Stimulated activated naive CD8-positive, alpha-beta T cell treated with anti-CD3 and anti-CD28 coated beads, Interleukin-15, Interleukin-2, amounts not matched to agents 100 ng/mL and 50 ng/mL, for 24 hours (primary cell): ENCODE data around the gene SLF1.

Experiments
- H3K27ac Mint-ChIP-seq: one replicate; pipeline ENCODE4 v1.8.0; 2021; ENCODE audit warnings: mild to moderate bottlenecking, mixed read lengths
- H3K27me3 Mint-ChIP-seq: one replicate; pipeline ENCODE4 v1.8.0; 2021; ENCODE audit warnings: mixed read lengths
- H3K36me3 Mint-ChIP-seq: one replicate; pipeline ENCODE4 v1.8.0; 2021; ENCODE audit warnings: low read depth, mixed read lengths
- H3K4me1 Mint-ChIP-seq: one replicate; pipeline ENCODE4 v1.8.0; 2021; ENCODE audit warnings: low read depth, mixed read lengths
- H3K4me3 Mint-ChIP-seq: one replicate; pipeline ENCODE4 v1.8.0; 2021; ENCODE audit warnings: mild to moderate bottlenecking, mixed read lengths
- H3K9me3 Mint-ChIP-seq: one replicate; pipeline ENCODE4 v1.8.0; 2021; ENCODE audit warnings: mixed read lengths

Gene SLF1

GRCh38 chr5:94627191-94627590, 8.7 kb downstream of the SLF1 start:
- peaks cover 19% of the 10 kb centered on the region for H3K4me1 Mint-ChIP-seq
- H3K4me3 Mint-ChIP-seq: no peak overlapping the region
- H3K36me3 Mint-ChIP-seq: peaks cover 32% of the 10 kb centered on the region

DNA sequence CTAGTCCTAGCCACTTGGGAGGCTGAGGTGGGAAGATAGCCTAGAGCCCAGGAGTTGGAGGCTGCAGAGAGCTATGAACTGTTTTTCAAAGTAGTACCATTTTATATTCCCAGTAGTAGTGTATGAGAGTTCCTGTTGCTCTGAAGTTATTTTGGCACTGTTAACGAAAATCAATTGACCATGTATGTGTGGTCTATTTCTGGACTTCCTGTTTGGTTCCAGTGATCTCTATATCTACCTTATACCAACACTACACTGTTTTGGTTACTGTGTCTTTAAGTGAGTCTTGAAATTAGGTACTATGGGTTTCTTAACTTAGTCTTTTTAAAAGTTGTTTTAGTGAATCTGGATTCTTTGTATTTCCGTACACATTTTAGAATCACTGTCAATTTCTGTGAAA, 13.6 kb downstream of the SLF1 start:
- Mint-ChIP-seq H3K9me3 (peaks cover 2% of the 10 kb centered on the region), H3K27ac (no peak overlapping the region), H3K4me1 (peaks cover 22% of the 10 kb centered on the region), H3K27me3 (no peaks in the 10 kb centered on the region), H3K4me3 (no peak overlapping the region), H3K36me3 (peaks cover 69% of the 10 kb centered on the region)

More at GRCh38 chr5:94627191-94627590, 8.7 kb downstream of the SLF1 start:
- Mint-ChIP-seq H3K9me3 (no peaks in the 10 kb centered on the region), H3K27ac (no peak overlapping the region), H3K27me3 (no peaks in the 10 kb centered on the region)

DNA sequence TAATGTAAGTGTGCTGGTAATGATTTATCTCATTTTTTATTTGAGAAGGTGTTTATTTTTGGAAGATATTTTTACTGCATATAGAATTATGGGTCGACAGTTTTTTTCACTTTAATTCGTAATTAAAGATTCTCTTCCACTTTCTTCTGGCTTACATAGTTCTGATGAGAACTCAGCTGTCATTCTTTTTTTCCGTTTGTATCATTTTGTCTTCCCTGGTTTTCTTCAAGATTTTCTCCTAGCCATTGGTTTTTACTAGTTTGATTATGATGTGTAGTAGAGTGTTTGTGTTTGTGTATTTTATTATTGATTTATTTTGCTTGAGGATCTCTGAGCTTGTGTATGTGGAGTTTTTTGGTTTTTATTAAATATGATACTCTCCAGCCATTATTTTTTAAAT, 21.7 kb downstream of the SLF1 start:
- Mint-ChIP-seq H3K36me3 (peaks cover 87% of the 10 kb centered on the region), H3K4me3 (no peak overlapping the region), H3K27me3 (no peaks in the 10 kb centered on the region), H3K27ac (no peak overlapping the region), H3K9me3 (peaks cover 16% of the 10 kb centered on the region), H3K4me1 (peaks cover 9% of the 10 kb centered on the region)

DNA sequence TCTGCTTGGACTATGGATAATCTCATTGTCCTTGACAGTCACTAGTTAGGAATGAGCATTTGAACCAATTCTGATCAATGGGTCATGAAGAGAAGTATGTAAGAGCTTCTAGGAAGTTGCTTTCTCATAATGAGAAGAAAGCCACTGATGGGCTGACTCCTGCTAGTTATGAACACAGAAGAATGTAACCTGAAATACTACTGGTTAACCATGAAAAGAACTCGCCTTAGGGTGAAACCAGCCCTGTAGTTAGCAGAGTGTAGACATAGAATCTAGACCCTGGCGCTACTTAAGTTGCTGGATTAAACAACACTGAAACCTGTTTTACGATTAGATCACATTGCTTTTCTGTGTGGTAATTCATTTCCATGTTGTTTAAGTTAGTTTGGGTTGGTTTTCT, 26.6 kb downstream of the SLF1 start:
- no peak overlapping the region for H3K27ac Mint-ChIP-seq
- H3K9me3 Mint-ChIP-seq: peaks cover 4% of the 10 kb centered on the region
- peaks cover 67% of the 10 kb centered on the region for H3K36me3 Mint-ChIP-seq
- H3K27me3 Mint-ChIP-seq: no peaks in the 10 kb centered on the region
- no peaks in the 10 kb centered on the region for H3K4me1 Mint-ChIP-seq
- H3K4me3 Mint-ChIP-seq: no peak overlapping the region

DNA sequence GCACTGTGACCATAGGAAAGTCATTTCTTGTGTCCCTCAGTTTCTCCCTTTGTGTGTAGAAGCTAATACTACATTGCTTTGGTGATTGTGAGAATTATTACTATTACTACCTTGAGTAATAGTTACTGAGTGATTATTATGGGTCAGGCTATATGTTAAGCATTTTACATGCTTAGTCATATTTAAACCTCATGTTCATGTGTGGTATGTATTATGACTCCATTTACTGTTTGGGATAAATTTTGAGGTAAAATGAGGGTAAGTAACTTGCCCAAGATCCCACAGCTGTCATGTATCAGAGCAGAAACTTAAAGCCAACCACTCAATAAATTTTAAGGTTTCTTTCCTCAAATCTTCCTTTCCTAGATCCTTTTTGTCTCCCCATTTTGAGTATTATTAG, 28.3 kb downstream of the SLF1 start:
- Mint-ChIP-seq H3K9me3 (no peaks in the 10 kb centered on the region), H3K4me3 (no peak overlapping the region), H3K27me3 (no peaks in the 10 kb centered on the region), H3K36me3 (peaks cover 56% of the 10 kb centered on the region), H3K27ac (no peak overlapping the region), H3K4me1 (no peaks in the 10 kb centered on the region)

- no peaks in the 10 kb centered on the region for H3K4me1 Mint-ChIP-seq
- no peak overlapping the region for H3K27ac Mint-ChIP-seq
- H3K36me3 Mint-ChIP-seq: peaks cover 64% of the 10 kb centered on the region
- no peak overlapping the region for H3K4me3 Mint-ChIP-seq
- H3K27me3 Mint-ChIP-seq: no peaks in the 10 kb centered on the region
- H3K9me3 Mint-ChIP-seq: peaks cover 9% of the 10 kb centered on the region
Measured at GRCh38 chr5:94649874-94650273, 31.4 kb downstream of the SLF1 start.

- Mint-ChIP-seq H3K4me3 (no peak overlapping the region), H3K27ac (no peak overlapping the region), H3K9me3 (peaks cover 39% of the 10 kb centered on the region), H3K4me1 (no peaks in the 10 kb centered on the region), H3K27me3 (no peaks in the 10 kb centered on the region), H3K36me3 (peaks cover 71% of the 10 kb centered on the region)
Measured at GRCh38 chr5:94658272-94658671, 39.8 kb downstream of the SLF1 start.

- H3K4me1 Mint-ChIP-seq: no peaks in the 10 kb centered on the region
- H3K27ac Mint-ChIP-seq: no peak overlapping the region
- peaks cover 35% of the 10 kb centered on the region for H3K9me3 Mint-ChIP-seq
- H3K36me3 Mint-ChIP-seq: peaks cover 48% of the 10 kb centered on the region
- H3K27me3 Mint-ChIP-seq: no peaks in the 10 kb centered on the region
- no peak overlapping the region for H3K4me3 Mint-ChIP-seq
Measured at GRCh38 chr5:94660506-94660905, 42.0 kb downstream of the SLF1 start.

- H3K27me3 Mint-ChIP-seq: no peaks in the 10 kb centered on the region
- H3K4me1 Mint-ChIP-seq: no peaks in the 10 kb centered on the region
- no peak overlapping the region for H3K27ac Mint-ChIP-seq
- H3K36me3 Mint-ChIP-seq: peaks cover 46% of the 10 kb centered on the region
- H3K9me3 Mint-ChIP-seq: peaks cover 29% of the 10 kb centered on the region
- no peak overlapping the region for H3K4me3 Mint-ChIP-seq
Measured at GRCh38 chr5:94661086-94661485, 42.6 kb downstream of the SLF1 start.

DNA sequence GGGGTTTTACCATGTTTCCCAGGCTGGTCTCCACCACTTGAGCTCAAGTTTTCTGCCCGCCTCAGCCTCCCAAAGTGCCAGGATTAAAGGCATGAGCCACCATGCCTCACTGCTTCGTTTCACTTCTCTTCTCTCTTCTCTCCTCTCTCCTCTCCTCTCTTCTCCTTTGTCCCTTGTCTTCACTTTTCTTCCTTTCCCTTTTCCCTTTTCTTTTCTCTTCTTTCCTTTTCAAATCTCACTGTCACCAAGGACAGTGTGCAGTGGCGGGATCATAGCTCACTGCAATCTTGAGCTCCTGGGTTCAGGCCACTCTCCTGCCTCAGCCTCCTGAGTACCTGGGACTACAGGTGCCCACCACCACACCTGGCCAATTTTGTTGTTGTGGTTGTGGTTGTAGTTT, 49.5 kb downstream of the SLF1 start:
- H3K27me3 Mint-ChIP-seq: no peaks in the 10 kb centered on the region
- H3K27ac Mint-ChIP-seq: no peak overlapping the region
- H3K4me1 Mint-ChIP-seq: no peaks in the 10 kb centered on the region
- H3K4me3 Mint-ChIP-seq: no peak overlapping the region
- peaks cover 43% of the 10 kb centered on the region for H3K36me3 Mint-ChIP-seq
- no peaks in the 10 kb centered on the region for H3K9me3 Mint-ChIP-seq

DNA sequence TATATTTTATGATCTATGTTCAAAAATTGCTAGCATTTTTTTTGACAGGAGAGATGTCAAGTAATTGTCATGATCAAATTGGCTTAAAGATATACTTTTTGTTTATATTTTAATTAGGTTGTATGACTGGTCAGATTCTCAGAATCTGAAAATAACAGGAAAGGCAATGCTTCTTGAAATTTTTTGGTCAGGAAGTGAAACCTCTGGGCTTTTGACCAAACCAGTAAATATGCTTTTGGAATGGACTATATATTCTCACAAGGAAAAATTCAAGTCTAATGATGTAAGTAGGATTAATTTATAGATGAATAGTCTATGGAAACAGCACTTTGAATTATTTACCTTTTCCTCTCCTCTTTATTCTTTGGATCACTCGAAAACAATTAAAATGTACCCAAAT, 52.3 kb downstream of the SLF1 start:
- no peak overlapping the region for H3K27ac Mint-ChIP-seq
- H3K9me3 Mint-ChIP-seq: no peaks in the 10 kb centered on the region
- no peaks in the 10 kb centered on the region for H3K27me3 Mint-ChIP-seq
- H3K4me3 Mint-ChIP-seq: no peak overlapping the region
- peaks cover 54% of the 10 kb centered on the region for H3K36me3 Mint-ChIP-seq
- no peaks in the 10 kb centered on the region for H3K4me1 Mint-ChIP-seq

- no peak overlapping the region for H3K27ac Mint-ChIP-seq
- no peaks in the 10 kb centered on the region for H3K4me1 Mint-ChIP-seq
- peaks cover 38% of the 10 kb centered on the region for H3K36me3 Mint-ChIP-seq
- H3K9me3 Mint-ChIP-seq: no peaks in the 10 kb centered on the region
- H3K4me3 Mint-ChIP-seq: no peak overlapping the region
- no peaks in the 10 kb centered on the region for H3K27me3 Mint-ChIP-seq
Measured at GRCh38 chr5:94672746-94673145, 54.3 kb downstream of the SLF1 start.

GRCh38 chr5:94674490-94675382, 56.3 kb downstream of the SLF1 start:
- H3K36me3 Mint-ChIP-seq: peaks cover 36% of the 10 kb centered on the region
- H3K9me3 Mint-ChIP-seq: no peaks in the 10 kb centered on the region
- H3K4me3 Mint-ChIP-seq: no peak overlapping the region
- no peak overlapping the region for H3K27ac Mint-ChIP-seq
- H3K27me3 Mint-ChIP-seq: no peaks in the 10 kb centered on the region
- no peaks in the 10 kb centered on the region for H3K4me1 Mint-ChIP-seq

DNA sequence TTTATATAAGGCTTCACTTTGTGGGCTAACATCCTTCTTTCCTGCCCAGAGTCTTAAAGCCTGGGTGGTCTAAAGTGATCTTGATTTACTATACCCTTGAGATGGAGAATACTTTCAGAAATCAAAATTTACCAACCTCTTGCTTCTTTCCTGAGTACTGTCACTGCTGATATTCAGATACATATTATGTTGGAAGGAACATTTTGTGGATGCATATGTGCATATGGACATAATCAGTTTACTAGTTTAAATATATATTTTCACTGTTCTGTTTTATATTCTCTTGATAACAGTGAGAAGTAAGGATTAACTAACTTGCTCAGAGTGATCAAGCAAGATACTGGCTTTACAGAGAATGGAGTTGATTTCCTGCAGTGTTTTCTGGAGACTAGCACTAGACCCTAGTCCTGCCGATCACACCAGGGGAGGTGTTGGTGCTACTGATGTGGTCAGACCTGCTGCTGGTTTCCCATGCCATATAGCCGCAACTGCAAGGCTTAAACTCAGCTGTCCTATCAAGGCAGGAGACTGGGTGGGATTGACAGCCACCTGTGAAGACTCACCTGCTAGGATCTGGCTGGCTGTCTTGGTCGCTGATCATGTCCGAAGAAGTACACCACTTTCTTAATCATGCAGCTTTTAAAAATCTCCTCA, 57.6 kb downstream of the SLF1 start:
- H3K36me3 Mint-ChIP-seq: peaks cover 41% of the 10 kb centered on the region
- no peaks in the 10 kb centered on the region for H3K4me1 Mint-ChIP-seq
- H3K9me3 Mint-ChIP-seq: no peaks in the 10 kb centered on the region
- no peaks in the 10 kb centered on the region for H3K27me3 Mint-ChIP-seq
- H3K4me3 Mint-ChIP-seq: no peak overlapping the region
- H3K27ac Mint-ChIP-seq: no peak overlapping the region

DNA sequence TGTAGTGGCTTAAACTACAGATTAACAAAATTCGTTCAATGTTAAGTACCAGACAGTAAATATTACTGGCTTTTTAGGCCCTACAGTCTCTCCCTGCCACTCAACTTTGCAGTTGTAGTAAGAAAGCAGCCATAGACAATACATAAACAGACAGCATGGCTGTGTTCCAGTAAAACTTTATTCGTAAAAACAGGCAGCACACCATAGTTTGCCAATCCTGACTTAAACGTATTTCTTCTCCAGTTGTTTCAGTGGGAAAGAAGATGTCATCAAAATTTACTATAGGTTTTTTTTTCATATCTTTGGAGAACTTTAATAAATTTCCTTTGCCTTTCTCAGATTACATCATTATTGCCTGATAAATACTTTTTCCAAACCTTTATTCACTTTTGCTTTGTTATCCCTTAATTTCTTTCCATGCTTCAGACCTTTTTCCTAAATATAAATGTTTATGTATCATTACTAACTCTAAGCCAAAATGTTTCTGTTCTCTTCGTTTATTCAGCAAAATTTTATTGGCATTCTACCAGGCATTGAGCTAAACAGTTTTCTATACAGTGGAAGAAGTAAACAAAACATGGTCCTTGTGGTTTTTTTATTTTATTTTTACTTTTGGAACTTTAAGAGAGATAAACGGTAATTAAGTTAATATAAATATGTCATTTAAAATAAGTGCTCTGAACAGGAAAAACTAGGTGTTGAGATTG, 64.5 kb downstream of the SLF1 start:
- Mint-ChIP-seq H3K36me3 (peaks cover 42% of the 10 kb centered on the region), H3K27ac (no peak overlapping the region), H3K4me1 (no peaks in the 10 kb centered on the region), H3K27me3 (no peaks in the 10 kb centered on the region), H3K9me3 (no peaks in the 10 kb centered on the region), H3K4me3 (no peak overlapping the region)
